Measurements from ENCODE around the gene SUPV3L1.

DNA sequence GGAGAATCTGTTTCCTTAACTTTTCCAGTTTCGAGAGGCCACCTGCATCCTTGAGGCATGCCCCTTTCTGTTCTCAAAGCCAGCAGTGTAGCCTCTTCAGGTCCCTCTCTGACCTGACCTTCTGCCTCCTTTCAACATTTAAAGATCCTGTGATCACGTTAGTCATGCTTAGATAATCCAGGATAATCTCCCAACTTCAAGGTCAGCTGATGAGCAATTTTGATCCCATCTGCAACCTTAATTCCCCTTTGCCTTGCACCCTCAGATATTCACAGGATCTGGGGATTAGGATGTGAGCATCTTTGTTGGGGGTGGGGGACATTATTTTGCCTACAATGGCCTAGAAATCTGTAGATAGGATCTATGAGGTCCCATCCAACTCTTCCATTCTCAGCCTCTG is 48.1 kb downstream of the SUPV3L1 start:
- TF ChIP-seq ELF4 (IDR thresholded peaks at IDR 0.05) (no peak), LEF1 (IDR thresholded peaks at IDR 0.05; ENCODE audit: borderline replicate concordance) (no peak), SP1 (IDR thresholded peaks at IDR 0.05) (no peak), HDGF (IDR thresholded peaks at IDR 0.05; ENCODE audit: borderline replicate concordance) (no peak), FOXK2 (IDR thresholded peaks at IDR 0.05) (no peak), BHLHE40 (IDR thresholded peaks at IDR 0.05; ENCODE audit: borderline replicate concordance) (no peak), FOXA1 (IDR thresholded peaks at IDR 0.05) (no peak), SUZ12 (IDR thresholded peaks at IDR 0.05) (no peak), FOXM1 (IDR thresholded peaks at IDR 0.05; ENCODE audit: borderline replicate concordance) (no peak), ZNF384 (IDR thresholded peaks at IDR 0.05) (no peak), TARDBP (IDR thresholded peaks at IDR 0.05) (no peak), NFRKB (IDR thresholded peaks at IDR 0.05) (no peak), ARNT (IDR thresholded peaks at IDR 0.05) (no peak)
